RPMI8226 (cell line): ENCODE data around the gene RELL2.

Experiments
- DNase-seq: peaks from one replicate; pipeline ENCODE4 v3.0.0-alpha.2; 2015

RELL2 gene

GRCh38 chr5:141680751-141681201 is 44.0 kb downstream of the RELL2 start:
- no peak for DNase-seq

- no peak for DNase-seq
Observed at GRCh38 chr5:141681295-141681694, 44.5 kb downstream of the RELL2 start.

GRCh38 chr5:141681695-141682641 is 45.2 kb downstream of the RELL2 start, which contains the start of gene ARAP3:
ARAP3 (minus strand) TSS chr5:141682230; CDS start chr5:141680486, 1,744 bp downstream.
- peak; percentile 84 for DNase-seq

- DNase-seq, result no peak
Observed at GRCh38 chr5:141683596-141684141, 46.9 kb downstream of the RELL2 start.

GRCh38 chr5:141685591-141685990 is 48.8 kb downstream of the RELL2 start:
- DNase-seq, result no peak

GRCh38 chr5:141686648-141687416 is 50.0 kb downstream of the RELL2 start:
- no peak for DNase-seq
